ENCODE data around the gene ALDOA. TPM values are rescaled to one million over a fixed set of nuclear protein-coding genes. Genes with fewer than 3 reads are reported as not detected.

Gene ALDOA
- total RNA-seq, 4 donors from 2014 or later, result 752 to 2,025 (median 1,174) TPM

DNA sequence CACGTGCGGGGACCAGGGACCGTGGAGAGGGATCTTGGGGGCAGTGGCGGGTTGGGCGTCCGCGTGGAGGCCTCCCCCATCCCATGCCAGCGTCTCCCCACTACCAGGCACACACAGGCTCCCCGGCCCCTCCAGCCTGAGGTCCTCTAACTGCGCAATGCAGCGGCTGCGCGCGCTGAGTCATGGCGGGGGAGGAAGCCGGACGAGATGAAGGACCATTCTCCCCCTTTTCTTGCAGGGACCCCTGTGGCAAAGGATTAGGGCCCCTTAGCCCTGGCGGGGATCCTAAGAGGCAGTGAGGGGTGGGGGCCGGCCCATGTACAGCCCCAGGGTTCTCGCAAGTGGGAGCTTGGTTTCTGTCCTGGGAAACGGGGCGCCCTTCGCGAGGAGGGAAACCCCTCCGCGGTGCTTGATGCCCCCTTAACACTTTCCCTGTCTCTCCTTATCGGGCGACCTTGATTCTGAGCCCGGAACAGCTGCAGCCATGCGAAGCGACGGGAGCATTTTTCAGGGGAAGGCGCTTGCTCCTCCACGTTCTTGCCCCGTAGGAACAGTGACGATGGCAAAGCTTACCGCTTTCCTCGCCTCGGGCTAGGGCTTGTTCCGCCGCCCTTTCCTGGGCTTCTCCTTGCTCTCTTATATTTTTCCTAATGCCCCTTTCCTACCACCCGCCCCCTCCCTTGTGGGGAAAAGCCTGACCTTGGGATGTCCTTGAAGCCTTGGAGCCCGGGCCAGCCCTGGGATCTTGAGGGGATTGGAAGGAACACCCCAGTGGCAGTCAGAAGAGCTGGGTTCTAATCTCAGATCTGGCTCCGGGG lies 592 bp downstream of the ALDOA start:
- peak overlapping the region; percentile 86 to 97 (median 95) for H3K4me3 ChIP-seq (replicated peaks in 1 of 3)
- 0 to 2% methylated on average over 18 to 19 of the region's 44 CpGs for WGBS, 2 donors
- peak overlapping the region; percentile 78 to 99 (median 97) for H3K27ac ChIP-seq
- no peak for TF ChIP-seq POLR2A (IDR thresholded peaks at IDR 0.05)
- H3K9me3 ChIP-seq, result no peaks in the 10 kb centered on the region
- H3K27me3 ChIP-seq, result no peaks in the 10 kb centered on the region
- intact Hi-C loops (cut with DNase I), result no loop called here
- peaks cover 38 to 42% of the 10 kb centered on the region in 2 donors for H3K36me3 ChIP-seq
- peak in 1 of 2 donors; percentile 25 for DNase-seq
- H3K4me1 ChIP-seq, result peaks cover 24 to 40% of the 10 kb centered on the region in 2 donors

DNA sequence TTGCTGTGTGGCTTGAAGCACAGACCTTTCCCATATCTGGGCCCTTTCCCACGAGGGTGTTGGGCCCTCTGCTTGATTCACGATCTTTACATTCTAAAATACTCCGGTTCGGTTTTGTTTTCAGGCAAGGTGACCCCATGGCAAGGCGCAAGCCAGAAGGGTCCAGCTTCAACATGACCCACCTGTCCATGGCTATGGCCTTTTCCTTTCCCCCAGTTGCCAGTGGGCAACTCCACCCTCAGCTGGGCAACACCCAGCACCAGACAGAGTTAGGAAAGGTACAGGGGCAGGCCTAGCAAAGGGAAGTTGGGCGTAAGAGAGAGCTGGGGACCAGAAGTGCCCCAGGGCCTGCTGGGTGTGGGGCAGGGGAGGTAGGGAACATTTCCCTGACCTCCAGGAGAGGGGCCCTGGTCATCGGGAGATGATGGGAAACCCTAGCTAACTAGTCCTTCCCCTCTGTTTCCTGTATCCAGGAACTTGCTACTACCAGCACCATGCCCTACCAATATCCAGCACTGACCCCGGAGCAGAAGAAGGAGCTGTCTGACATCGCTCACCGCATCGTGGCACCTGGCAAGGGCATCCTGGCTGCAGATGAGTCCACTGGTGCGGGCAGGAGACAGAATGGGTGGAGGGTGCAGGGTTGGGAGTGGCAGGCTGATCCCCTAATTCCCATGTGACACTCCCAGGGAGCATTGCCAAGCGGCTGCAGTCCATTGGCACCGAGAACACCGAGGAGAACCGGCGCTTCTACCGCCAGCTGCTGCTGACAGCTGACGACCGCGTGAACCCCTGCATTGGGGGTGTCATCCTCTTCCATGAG lies 1.4 kb downstream of the ALDOA start:
- TF ChIP-seq POLR2A (IDR thresholded peaks at IDR 0.05), result no peak
- TF ChIP-seq, protein P1, sequence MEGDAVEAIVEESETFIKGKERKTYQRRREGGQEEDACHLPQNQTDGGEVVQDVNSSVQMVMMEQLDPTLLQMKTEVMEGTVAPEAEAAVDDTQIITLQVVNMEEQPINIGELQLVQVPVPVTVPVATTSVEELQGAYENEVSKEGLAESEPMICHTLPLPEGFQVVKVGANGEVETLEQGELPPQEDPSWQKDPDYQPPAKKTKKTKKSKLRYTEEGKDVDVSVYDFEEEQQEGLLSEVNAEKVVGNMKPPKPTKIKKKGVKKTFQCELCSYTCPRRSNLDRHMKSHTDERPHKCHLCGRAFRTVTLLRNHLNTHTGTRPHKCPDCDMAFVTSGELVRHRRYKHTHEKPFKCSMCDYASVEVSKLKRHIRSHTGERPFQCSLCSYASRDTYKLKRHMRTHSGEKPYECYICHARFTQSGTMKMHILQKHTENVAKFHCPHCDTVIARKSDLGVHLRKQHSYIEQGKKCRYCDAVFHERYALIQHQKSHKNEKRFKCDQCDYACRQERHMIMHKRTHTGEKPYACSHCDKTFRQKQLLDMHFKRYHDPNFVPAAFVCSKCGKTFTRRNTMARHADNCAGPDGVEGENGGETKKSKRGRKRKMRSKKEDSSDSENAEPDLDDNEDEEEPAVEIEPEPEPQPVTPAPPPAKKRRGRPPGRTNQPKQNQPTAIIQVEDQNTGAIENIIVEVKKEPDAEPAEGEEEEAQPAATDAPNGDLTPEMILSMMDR (IDR thresholded peaks at IDR 0.05), result no peak
- peak overlapping the region; percentile 78 to 99 (median 97) for H3K27ac ChIP-seq
- H3K36me3 ChIP-seq, result peaks cover 46 to 50% of the 10 kb centered on the region in 2 donors
- intact Hi-C loops (cut with DNase I), result no loop called here
- peak overlapping the region; percentile 86 to 97 (median 95) for H3K4me3 ChIP-seq (replicated peaks in 1 of 3)
- WGBS, 2 donors, result 66 to 70% methylated on average over 17 to 21 of the region's 21 CpGs
- no peaks in the 10 kb centered on the region for H3K27me3 ChIP-seq
- no peaks in the 10 kb centered on the region for H3K9me3 ChIP-seq
- peak; percentile 21 to 37 for DNase-seq
- H3K4me1 ChIP-seq, result peaks cover 24 to 38% of the 10 kb centered on the region in 2 donors

DNA sequence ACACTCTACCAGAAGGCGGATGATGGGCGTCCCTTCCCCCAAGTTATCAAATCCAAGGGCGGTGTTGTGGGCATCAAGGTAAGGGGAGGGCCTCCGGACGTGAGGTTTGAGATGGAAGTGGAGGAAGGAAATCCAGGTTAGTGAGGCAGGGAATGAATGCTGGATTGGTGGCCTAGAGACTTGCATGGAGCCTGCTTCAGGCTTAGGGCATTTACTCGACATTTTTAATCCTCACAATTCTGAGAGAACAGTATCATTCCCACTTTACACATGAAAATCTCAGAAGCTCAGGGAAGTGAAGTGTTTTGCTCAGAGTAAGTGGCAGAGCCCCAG lies 2.0 kb downstream of the ALDOA start:
- intact Hi-C loops (cut with DNase I), result no loop called here
- Histone ChIP-seq H3K36me3 (peaks cover 48 to 56% of the 10 kb centered on the region in 2 donors), H3K4me3 (replicated peaks in 1 of 3) (peak overlapping the region in 1 of 3 donors; percentile 95), H3K4me1 (peaks cover 24 to 38% of the 10 kb centered on the region in 2 donors), H3K9me3 (no peaks in the 10 kb centered on the region), H3K27ac (no peak overlapping the region), H3K27me3 (no peaks in the 10 kb centered on the region)
- DNase-seq, result no peak
- TF ChIP-seq, protein P1 (IDR thresholded peaks at IDR 0.05), result no peak
- no peak for TF ChIP-seq POLR2A (IDR thresholded peaks at IDR 0.05)
- 89 to 90% methylated on average over 6 of the region's 6 CpGs for WGBS, 2 donors

DNA sequence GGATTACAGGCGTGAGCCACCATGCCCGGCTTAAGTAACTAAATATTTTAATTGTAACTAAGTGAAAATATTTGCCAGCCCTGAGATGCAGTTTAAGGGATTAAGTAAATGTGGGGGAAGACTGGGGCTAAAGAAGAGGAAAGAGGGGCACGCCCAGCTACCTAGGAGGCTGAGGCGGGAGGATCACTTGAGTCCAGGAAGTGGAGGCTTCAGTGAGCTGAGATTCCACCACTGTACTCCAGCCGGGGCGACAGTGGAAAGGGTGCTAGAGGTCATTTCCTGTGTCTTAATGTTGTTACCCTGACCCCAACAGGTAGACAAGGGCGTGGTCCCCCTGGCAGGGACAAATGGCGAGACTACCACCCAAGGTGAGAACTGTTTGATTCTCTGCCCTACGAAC lies 2.8 kb downstream of the ALDOA start:
- H3K27ac ChIP-seq, result no peak overlapping the region
- no peak for DNase-seq
- H3K9me3 ChIP-seq, result no peaks in the 10 kb centered on the region
- H3K36me3 ChIP-seq, result peaks cover 48 to 59% of the 10 kb centered on the region in 2 donors
- TF ChIP-seq, protein P1 (IDR thresholded peaks at IDR 0.05), result no peak
- no peaks in the 10 kb centered on the region for H3K27me3 ChIP-seq
- intact Hi-C loops (cut with DNase I), result no loop called here
- H3K4me1 ChIP-seq, result peaks cover 22 to 36% of the 10 kb centered on the region in 2 donors
- 91 to 93% methylated on average over 8 to 9 of the region's 9 CpGs for WGBS, 2 donors
- no peak overlapping the region for H3K4me3 ChIP-seq (replicated peaks in 1 of 3)

DNA sequence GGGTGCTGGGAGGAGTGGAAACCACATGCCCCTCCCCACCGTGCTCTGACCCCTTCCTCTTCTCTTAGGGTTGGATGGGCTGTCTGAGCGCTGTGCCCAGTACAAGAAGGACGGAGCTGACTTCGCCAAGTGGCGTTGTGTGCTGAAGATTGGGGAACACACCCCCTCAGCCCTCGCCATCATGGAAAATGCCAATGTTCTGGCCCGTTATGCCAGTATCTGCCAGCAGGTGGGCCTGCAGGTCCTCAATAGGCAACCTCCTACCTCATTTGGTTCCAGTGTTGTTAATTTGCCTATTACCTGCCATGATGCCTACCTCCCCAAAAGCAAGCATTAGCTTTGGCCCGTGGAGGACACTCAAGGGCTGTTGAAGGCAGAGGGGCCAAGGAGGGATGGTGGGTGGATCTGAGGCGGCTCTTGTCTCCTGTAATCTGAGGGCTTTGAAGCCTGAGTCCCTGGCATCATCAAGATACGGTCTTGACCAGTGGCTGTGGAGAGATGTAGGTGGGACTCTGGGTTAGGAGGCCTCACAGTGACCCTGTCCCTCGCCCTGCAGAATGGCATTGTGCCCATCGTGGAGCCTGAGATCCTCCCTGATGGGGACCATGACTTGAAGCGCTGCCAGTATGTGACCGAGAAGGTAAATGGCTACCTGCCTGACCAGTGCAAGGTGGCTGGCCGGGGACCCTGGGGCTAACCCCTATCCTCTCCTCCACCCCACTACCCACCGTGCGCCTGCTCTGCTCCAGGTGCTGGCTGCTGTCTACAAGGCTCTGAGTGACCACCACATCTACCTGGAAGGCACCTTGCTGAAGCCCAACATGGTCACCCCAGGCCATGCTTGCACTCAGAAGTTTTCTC lies 3.4 kb downstream of the ALDOA start:
- no peak overlapping the region for H3K4me3 ChIP-seq (replicated peaks in 1 of 3)
- no peak for DNase-seq
- peaks cover 16 to 29% of the 10 kb centered on the region in 2 donors for H3K4me1 ChIP-seq
- no peaks in the 10 kb centered on the region for H3K9me3 ChIP-seq
- intact Hi-C loops (cut with DNase I), result no loop called here
- no peak overlapping the region for H3K27ac ChIP-seq
- H3K36me3 ChIP-seq, result peaks cover 48 to 59% of the 10 kb centered on the region in 2 donors
- TF ChIP-seq POLR2A (IDR thresholded peaks at IDR 0.05), result no peak
- TF ChIP-seq, protein P1 (IDR thresholded peaks at IDR 0.05), result peak in 4 of 6 experiments; percentile 19 to 35 (median 30)
- 78 to 88% methylated on average over 10 to 11 of the region's 17 CpGs for WGBS, 2 donors
- no peaks in the 10 kb centered on the region for H3K27me3 ChIP-seq

All from thyroid gland (tissue), 4 donors.